KMS-11 (cell line): ENCODE data around the gene FLRT3.

ENCODE experiments used
- H2AFZ ChIP-seq: fragments of 200-600 bp; sonication (generic); 2 replicates; pipeline ENCODE4 v1.6.1; 2016; ENCODE audit warnings: antibody characterized with exemption, mixed run types, low read depth
- H3K27ac ChIP-seq: fragments of 200-600 bp; sonication (generic); 2 replicates; pipeline ENCODE4 v1.6.1; 2016; ENCODE audit warnings: mild to moderate bottlenecking, mixed run types
- H3K27me3 ChIP-seq: fragments of 200-600 bp; sonication (generic); 2 replicates; pipeline ENCODE4 v1.6.1; 2017; ENCODE audit warnings: mild to moderate bottlenecking, low read depth, mixed run types, moderate library complexity; ENCODE audit not compliant: insufficient read depth
- H3K36me3 ChIP-seq: fragments of 200-600 bp; sonication (generic); 2 replicates; pipeline ENCODE4 v1.6.1; 2017; ENCODE audit warnings: mild to moderate bottlenecking, mixed run types; ENCODE audit not compliant: insufficient read depth
- H3K4me1 ChIP-seq: fragments of 200-600 bp; sonication (generic); 2 replicates; pipeline ENCODE4 v1.6.1; 2016; ENCODE audit warnings: mild to moderate bottlenecking, low read depth, mixed run types; ENCODE audit not compliant: poor library complexity, severe bottlenecking
- H3K4me2 ChIP-seq: fragments of 200-600 bp; sonication (generic); 2 replicates; pipeline ENCODE4 v1.7.0; 2016; ENCODE audit warnings: mild to moderate bottlenecking, mixed run types
- H3K4me3 ChIP-seq: fragments of 200-600 bp; sonication (generic); IDR thresholded peaks from 2 replicates; pipeline ENCODE4 v1.6.1; 2017; ENCODE audit warnings: low read depth, low read length, mixed read lengths; ENCODE audit not compliant: insufficient read depth
- H3K79me2 ChIP-seq: fragments of 200-600 bp; sonication (generic); 2 replicates; pipeline ENCODE4 v1.6.1; 2016; ENCODE audit warnings: low read depth, mixed run types; ENCODE audit not compliant: insufficient read depth
- H3K9ac ChIP-seq: fragments of 200-600 bp; sonication (generic); 2 replicates; pipeline ENCODE4 v1.6.1; 2016; ENCODE audit warnings: mild to moderate bottlenecking, mixed run types
- H4K20me1 ChIP-seq: fragments of 200-600 bp; sonication (generic); 2 replicates; pipeline ENCODE4 v1.6.1; 2016; ENCODE audit warnings: mild to moderate bottlenecking, mixed run types; ENCODE audit not compliant: insufficient read depth
- CTCF ChIP-seq: fragments of 200-600 bp; sonication (generic); conservative IDR thresholded peaks from 2 replicates; pipeline ENCODE4 v1.6.1; 2017; ENCODE audit warnings: low read depth, mild to moderate bottlenecking, antibody characterized with exemption, low read length, moderate library complexity, mixed read lengths

FLRT3 gene

GRCh38 chr20:14361509-14362345 lies 24.3 kb upstream of the FLRT3 start:
- Histone ChIP-seq H3K9ac (no peak overlapping the region), H4K20me1 (no peaks in the 10 kb centered on the region), H3K27me3 (no peaks in the 10 kb centered on the region), H2AFZ (no peak overlapping the region), H3K4me2 (no peak overlapping the region), H3K4me3 (no peak overlapping the region), H3K27ac (no peak overlapping the region), H3K4me1 (no peaks in the 10 kb centered on the region), H3K36me3 (no peaks in the 10 kb centered on the region), H3K79me2 (no peaks in the 10 kb centered on the region)
- no peak for TF ChIP-seq CTCF

- no peaks in the 10 kb centered on the region for H4K20me1 ChIP-seq
- H3K27me3 ChIP-seq: no peaks in the 10 kb centered on the region
- H3K4me3 ChIP-seq: no peak overlapping the region
- no peak overlapping the region for H3K4me2 ChIP-seq
- no peak for TF ChIP-seq CTCF
- H2AFZ ChIP-seq: no peak overlapping the region
- H3K27ac ChIP-seq: no peak overlapping the region
- no peaks in the 10 kb centered on the region for H3K79me2 ChIP-seq
- no peak overlapping the region for H3K9ac ChIP-seq
- H3K36me3 ChIP-seq: no peaks in the 10 kb centered on the region
- H3K4me1 ChIP-seq: no peaks in the 10 kb centered on the region
Measured at GRCh38 chr20:14360416-14360815, 23.0 kb upstream of the FLRT3 start.

GRCh38 chr20:14355791-14356190 lies 18.4 kb upstream of the FLRT3 start:
- no peak overlapping the region for H3K9ac ChIP-seq
- no peak overlapping the region for H3K4me2 ChIP-seq
- H3K79me2 ChIP-seq: no peaks in the 10 kb centered on the region
- H3K27me3 ChIP-seq: no peaks in the 10 kb centered on the region
- no peak overlapping the region for H3K27ac ChIP-seq
- no peaks in the 10 kb centered on the region for H3K36me3 ChIP-seq
- H3K4me3 ChIP-seq: no peak overlapping the region
- no peak for TF ChIP-seq CTCF
- H3K4me1 ChIP-seq: no peaks in the 10 kb centered on the region
- no peaks in the 10 kb centered on the region for H4K20me1 ChIP-seq
- H2AFZ ChIP-seq: no peak overlapping the region

GRCh38 chr20:14344746-14345145 lies 7.3 kb upstream of the FLRT3 start:
- Histone ChIP-seq H3K36me3 (no peaks in the 10 kb centered on the region), H2AFZ (no peak overlapping the region), H3K27ac (no peak overlapping the region), H3K4me3 (no peak overlapping the region), H3K4me1 (no peaks in the 10 kb centered on the region), H3K27me3 (no peaks in the 10 kb centered on the region), H3K9ac (no peak overlapping the region), H3K4me2 (no peak overlapping the region), H4K20me1 (no peaks in the 10 kb centered on the region), H3K79me2 (no peaks in the 10 kb centered on the region)
- TF ChIP-seq CTCF: no peak
